Measurements from ENCODE around the gene C1orf94. TPM values are rescaled to one million over a fixed set of nuclear protein-coding genes. Genes with fewer than 3 reads are reported as not detected.

Gene C1orf94
- total and polyA plus RNA-seq, 8 donors: not detected

DNA sequence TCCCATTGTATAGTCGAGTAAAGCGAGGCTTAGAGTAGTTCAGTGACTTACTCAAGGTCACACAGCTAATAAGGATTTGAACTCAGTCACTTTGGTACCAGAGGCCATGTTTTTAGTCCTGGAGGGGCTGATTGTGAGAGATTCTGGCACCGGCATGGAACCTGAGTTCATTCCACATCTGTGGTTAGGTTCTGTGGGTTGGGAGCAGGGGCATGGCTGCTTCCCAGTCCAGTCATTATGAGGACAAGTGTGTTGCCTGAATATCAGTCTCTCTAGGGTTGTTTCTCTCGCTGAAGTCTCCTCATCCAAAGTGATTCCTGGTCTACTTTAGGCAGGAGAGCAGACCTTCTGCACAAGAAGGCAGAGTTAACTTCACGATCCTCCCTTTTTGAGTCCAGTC, 90.6 kb downstream of the C1orf94 start:
- DNase-seq: no peak
- TF ChIP-seq POLR2AphosphoS5 (IDR thresholded peaks at IDR 0.05) (no peak), POLR2A (IDR thresholded peaks at IDR 0.05) (no peak), EP300 (IDR thresholded peaks at IDR 0.05) (no peak)
- TF ChIP-seq, protein P1, sequence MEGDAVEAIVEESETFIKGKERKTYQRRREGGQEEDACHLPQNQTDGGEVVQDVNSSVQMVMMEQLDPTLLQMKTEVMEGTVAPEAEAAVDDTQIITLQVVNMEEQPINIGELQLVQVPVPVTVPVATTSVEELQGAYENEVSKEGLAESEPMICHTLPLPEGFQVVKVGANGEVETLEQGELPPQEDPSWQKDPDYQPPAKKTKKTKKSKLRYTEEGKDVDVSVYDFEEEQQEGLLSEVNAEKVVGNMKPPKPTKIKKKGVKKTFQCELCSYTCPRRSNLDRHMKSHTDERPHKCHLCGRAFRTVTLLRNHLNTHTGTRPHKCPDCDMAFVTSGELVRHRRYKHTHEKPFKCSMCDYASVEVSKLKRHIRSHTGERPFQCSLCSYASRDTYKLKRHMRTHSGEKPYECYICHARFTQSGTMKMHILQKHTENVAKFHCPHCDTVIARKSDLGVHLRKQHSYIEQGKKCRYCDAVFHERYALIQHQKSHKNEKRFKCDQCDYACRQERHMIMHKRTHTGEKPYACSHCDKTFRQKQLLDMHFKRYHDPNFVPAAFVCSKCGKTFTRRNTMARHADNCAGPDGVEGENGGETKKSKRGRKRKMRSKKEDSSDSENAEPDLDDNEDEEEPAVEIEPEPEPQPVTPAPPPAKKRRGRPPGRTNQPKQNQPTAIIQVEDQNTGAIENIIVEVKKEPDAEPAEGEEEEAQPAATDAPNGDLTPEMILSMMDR (IDR thresholded peaks at IDR 0.05): no peak

DNA sequence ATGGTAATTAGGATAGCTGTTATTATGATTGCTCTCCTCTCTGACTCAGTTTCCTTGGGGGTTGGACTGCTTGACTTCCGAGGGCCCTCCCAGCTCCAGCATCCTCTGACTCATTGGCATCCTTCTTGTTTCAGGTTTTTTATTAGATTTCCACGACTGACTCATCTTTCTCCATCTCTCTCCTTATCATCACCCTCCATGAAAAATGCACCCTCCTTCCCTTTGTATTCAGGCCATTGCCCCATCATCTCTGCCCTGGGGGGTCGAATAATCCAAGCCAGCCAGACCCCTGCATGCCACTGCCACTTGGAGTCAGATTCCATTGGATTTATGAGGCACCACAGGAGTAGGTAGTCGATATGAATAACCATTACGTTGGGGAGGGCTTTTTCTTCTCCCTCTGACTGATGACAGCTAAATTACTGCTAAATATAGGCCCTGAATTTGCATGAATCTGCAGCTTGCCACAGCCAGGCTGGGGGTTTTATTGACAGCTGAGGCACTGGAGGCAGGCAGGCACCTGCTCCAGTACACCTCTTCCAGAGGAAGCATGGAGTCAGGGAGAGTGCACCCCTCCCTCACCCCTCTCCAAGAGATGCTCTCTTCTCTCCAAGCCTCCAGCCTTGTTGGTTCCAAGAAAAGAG, 91.7 kb downstream of the C1orf94 start:
- Histone ChIP-seq H3K9me3 (no peaks in the 10 kb centered on the region), H3K4me1 (no peaks in the 10 kb centered on the region), H3K4me3 (no peak overlapping the region), H3K27me3 (peaks cover 0 to 53% (median 15%) of the 10 kb centered on the region in 3 donors), H3K36me3 (no peaks in the 10 kb centered on the region), H3K27ac (no peak overlapping the region)
- 36 to 52% (median 49%) methylated on average over 4 to 5 of the region's 5 CpGs for WGBS, 5 donors
- intact Hi-C loops (cut with DNase I; ENCODE audit: low total_unique reads): no loop called here
- TF ChIP-seq, protein P1 (IDR thresholded peaks at IDR 0.05): no peak
- no peak for TF ChIP-seq POLR2AphosphoS5 (IDR thresholded peaks at IDR 0.05)
- TF ChIP-seq EP300 (IDR thresholded peaks at IDR 0.05): no peak
- no peak for TF ChIP-seq POLR2A (IDR thresholded peaks at IDR 0.05)
- DNase-seq: no peak

More for the DNA sequence above, 90.6 kb downstream of the C1orf94 start:
- 56 to 86% (median 82%) methylated on average over 5 of the region's 5 CpGs for WGBS, 5 donors
- Histone ChIP-seq H3K27ac (no peak overlapping the region), H3K4me1 (no peaks in the 10 kb centered on the region), H3K36me3 (no peaks in the 10 kb centered on the region), H3K27me3 (peaks cover 3 to 60% (median 15%) of the 10 kb centered on the region in 3 donors), H3K4me3 (no peak overlapping the region), H3K9me3 (no peaks in the 10 kb centered on the region)
- intact Hi-C loops (cut with DNase I; ENCODE audit: low total_unique reads): no loop called here

Other genes starting within 250 kb of the C1orf94 start
- gene CSMD2, start 11.7 kb upstream of the C1orf94 start, total RNA-seq: 1 to 10 TPM in 1 of 5 donors, under 1 TPM in 3, not detected in 1; 0.37 to 3.5 (median 0.44) TPM
- gene CSMD2, start 11.7 kb upstream of the C1orf94 start, polyA plus RNA-seq: under 1 TPM; 0.10 to 0.25 (median 0.15) TPM

Data from stomach (tissue), 9 donors.